ENCODE data around the gene GRIA2. TPM values are rescaled to one million over a fixed set of nuclear protein-coding genes. Genes with fewer than 3 reads are reported as not detected.

Gene GRIA2
- total and polyA plus RNA-seq, 4 donors, result 0.28 TPM; not detected in 3

- H3K36me3 ChIP-seq (ENCODE audit: control insufficient read depth in 4 of 4, insufficient read depth in 3 of 4, low read depth in 1 of 4, low read length in 3 of 4), result no peaks in the 10 kb centered on the region
- H3K27me3 ChIP-seq (ENCODE audit: control insufficient read depth in 4 of 4, insufficient read depth in 4 of 4, low read length in 3 of 4), result peaks cover 0 to 2% (median 0%) of the 10 kb centered on the region in 4 donors
- TF ChIP-seq RAD21 (IDR thresholded peaks at IDR 0.05) (no peak), EGR1 (IDR thresholded peaks at IDR 0.05; ENCODE audit: low read depth in 2 of 2) (no peak), GABPA (IDR thresholded peaks at IDR 0.05 in 1 of 2, conservative IDR thresholded peaks at IDR 0.05 in 1 of 2) (no peak), NR2F2 (IDR thresholded peaks at IDR 0.05) (no peak), FOXA1 (IDR thresholded peaks at IDR 0.05) (no peak), CTCF (IDR thresholded peaks at IDR 0.05; ENCODE audit: low read depth, low read length, missing input control) (no peak)
- TF ChIP-seq, protein P1, sequence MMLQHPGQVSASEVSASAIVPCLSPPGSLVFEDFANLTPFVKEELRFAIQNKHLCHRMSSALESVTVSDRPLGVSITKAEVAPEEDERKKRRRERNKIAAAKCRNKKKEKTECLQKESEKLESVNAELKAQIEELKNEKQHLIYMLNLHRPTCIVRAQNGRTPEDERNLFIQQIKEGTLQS (IDR thresholded peaks at IDR 0.05), result no peak
- no peaks in the 10 kb centered on the region for H3K4me1 ChIP-seq (ENCODE audit: control insufficient read depth in 4 of 4, insufficient read depth in 4 of 4, low read length in 3 of 4)
- no peak for DNase-seq (ENCODE audit: low spot score)
- no peaks in the 10 kb centered on the region for H3K9me3 ChIP-seq (ENCODE audit: control insufficient read depth in 4 of 4, low read length in 3 of 4)
- H3K4me3 ChIP-seq (ENCODE audit: low read depth in 1 of 3, low read length in 3 of 3), result no peak overlapping the region
- no peak overlapping the region for H3K9ac ChIP-seq (ENCODE audit: low read depth in 1 of 2, low read length in 2 of 2)
- no peak overlapping the region for H3K27ac ChIP-seq (ENCODE audit: low read depth in 1 of 2, low read length in 2 of 2)
- 62% methylated on average over 2 of the region's 2 CpGs for WGBS
These were observed 23.8 kb downstream of the GRIA2 start for GRCh38 chr4:157244348-157244747.

DNA sequence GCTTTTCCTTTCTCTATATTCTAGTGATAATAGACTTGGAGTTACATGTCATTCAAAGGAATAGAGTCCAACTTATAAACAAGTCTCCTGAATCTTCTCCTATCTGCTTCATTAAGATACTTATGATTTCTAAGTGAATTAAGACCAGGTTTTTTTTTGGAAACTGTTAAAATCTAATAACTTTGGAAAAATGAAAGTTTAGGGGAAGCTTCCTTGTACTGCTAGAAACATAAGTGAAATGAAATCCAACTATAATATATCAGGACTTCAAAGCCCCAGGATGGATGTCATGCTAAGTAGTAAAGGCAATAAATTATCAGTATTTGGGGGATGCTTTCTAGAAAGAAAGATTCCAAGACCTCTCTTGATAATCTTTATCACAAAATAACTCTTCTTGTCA, 24.8 kb downstream of the GRIA2 start:
- Histone ChIP-seq H3K27me3 (ENCODE audit: control insufficient read depth in 4 of 4, insufficient read depth in 4 of 4, low read length in 3 of 4) (peaks cover 0 to 2% (median 0%) of the 10 kb centered on the region in 4 donors), H3K9ac (ENCODE audit: low read depth in 1 of 2, low read length in 2 of 2) (no peak overlapping the region), H3K36me3 (ENCODE audit: control insufficient read depth in 4 of 4, insufficient read depth in 3 of 4, low read depth in 1 of 4, low read length in 3 of 4) (no peaks in the 10 kb centered on the region), H3K9me3 (ENCODE audit: control insufficient read depth in 4 of 4, low read length in 3 of 4) (no peaks in the 10 kb centered on the region), H3K27ac (ENCODE audit: low read depth in 1 of 2, low read length in 2 of 2) (no peak overlapping the region), H3K4me1 (ENCODE audit: control insufficient read depth in 4 of 4, insufficient read depth in 4 of 4, low read length in 3 of 4) (no peaks in the 10 kb centered on the region), H3K4me3 (ENCODE audit: low read depth in 1 of 3, low read length in 3 of 3) (no peak overlapping the region)
- DNase-seq (ENCODE audit: low spot score), result no peak
- TF ChIP-seq, protein P2, sequence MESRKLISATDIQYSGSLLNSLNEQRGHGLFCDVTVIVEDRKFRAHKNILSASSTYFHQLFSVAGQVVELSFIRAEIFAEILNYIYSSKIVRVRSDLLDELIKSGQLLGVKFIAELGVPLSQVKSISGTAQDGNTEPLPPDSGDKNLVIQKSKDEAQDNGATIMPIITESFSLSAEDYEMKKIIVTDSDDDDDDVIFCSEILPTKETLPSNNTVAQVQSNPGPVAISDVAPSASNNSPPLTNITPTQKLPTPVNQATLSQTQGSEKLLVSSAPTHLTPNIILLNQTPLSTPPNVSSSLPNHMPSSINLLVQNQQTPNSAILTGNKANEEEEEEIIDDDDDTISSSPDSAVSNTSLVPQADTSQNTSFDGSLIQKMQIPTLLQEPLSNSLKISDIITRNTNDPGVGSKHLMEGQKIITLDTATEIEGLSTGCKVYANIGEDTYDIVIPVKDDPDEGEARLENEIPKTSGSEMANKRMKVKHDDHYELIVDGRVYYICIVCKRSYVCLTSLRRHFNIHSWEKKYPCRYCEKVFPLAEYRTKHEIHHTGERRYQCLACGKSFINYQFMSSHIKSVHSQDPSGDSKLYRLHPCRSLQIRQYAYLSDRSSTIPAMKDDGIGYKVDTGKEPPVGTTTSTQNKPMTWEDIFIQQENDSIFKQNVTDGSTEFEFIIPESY (IDR thresholded peaks at IDR 0.05), result no peak
- TF ChIP-seq HNF4A (conservative IDR thresholded peaks at IDR 0.05), result no peak
- no peak for TF ChIP-seq HNF4G (IDR thresholded peaks at IDR 0.05)
- no peak for TF ChIP-seq TAF1 (conservative IDR thresholded peaks at IDR 0.05)
- TF ChIP-seq FOXA1 (IDR thresholded peaks at IDR 0.05), result no peak
- no peak for TF ChIP-seq RXRA (IDR thresholded peaks at IDR 0.05)
- no peak for TF ChIP-seq CTCF (IDR thresholded peaks at IDR 0.05; ENCODE audit: low read depth, low read length, missing input control)
- TF ChIP-seq NR2F2 (IDR thresholded peaks at IDR 0.05), result no peak
- TF ChIP-seq EGR1 (IDR thresholded peaks at IDR 0.05; ENCODE audit: low read depth in 2 of 2), result no peak
- no peak for TF ChIP-seq FOXA2 (IDR thresholded peaks at IDR 0.05)
- no peak for TF ChIP-seq MAX (IDR thresholded peaks at IDR 0.05)
